ENCODE measurements around the gene MYLK3.

The MYLK3 gene

GRCh38 chr16:46658925-46659324 lies 89.2 kb downstream of the MYLK3 start:
- no peak for TF ChIP-seq CTCF (IDR thresholded peaks at IDR 0.05; ENCODE audit: control insufficient read depth, insufficient read depth, low read depth, low read length, missing control alignments)
- no peak for DNase-seq (ENCODE audit: low read depth)
- H3K4me3 ChIP-seq (ENCODE audit: control insufficient read depth, low read depth, low read length): no peak overlapping the region
